ENCODE measurements around the gene RPS2.

GRCh38 chr16:1926271-1926670 lies 38.4 kb downstream of the RPS2 start:
- TF ChIP-seq CTCF (IDR thresholded peaks at IDR 0.05) (no peak), POLR2A (IDR thresholded peaks at IDR 0.05) (no peak)

Data from lower leg skin (tissue), 3 donors.